Right atrium auricular region (tissue), 2 donors: ENCODE measurements around the gene TRIM62. TPM values are rescaled to one million over a fixed set of nuclear protein-coding genes. Genes with fewer than 3 reads are reported as not detected.

Experiments
- DNase-seq: peaks from one replicate; pipeline ENCODE4 v3.0.0-alpha.2; 2019; ENCODE audit warnings: low spot score
- H3K27ac ChIP-seq, 2 donors: fragments of 200-600 bp; sonication (generic); 1 replicate in 1 of 2; 2 replicates in 1 of 2; pipeline ENCODE4 v1.5.1; 2016 to 2019
- H3K27me3 ChIP-seq, 2 donors: fragments of 200-600 bp; sonication (generic); one replicate each; pipeline versions ENCODE4 v1.5.1 to v1.6.0; 2017 to 2019
- H3K36me3 ChIP-seq: fragments of 200-600 bp; sonication (generic); one replicate; pipeline ENCODE4 v1.5.1; 2016
- H3K4me1 ChIP-seq, 2 donors: fragments of 200-600 bp; sonication (generic); one replicate each; pipeline versions ENCODE4 v1.5.1 to v1.6.0; 2017 to 2019
- H3K4me3 ChIP-seq, 2 donors: fragments of 200-600 bp; sonication (generic); 1 replicate in 1 of 2; 2 replicates in 1 of 2; pipeline ENCODE4 v1.5.1; 2017 to 2019; ENCODE audit warnings: mild to moderate bottlenecking in 1 of 2, moderate library complexity in 1 of 2
- H3K9me3 ChIP-seq, 2 donors: fragments of 200-600 bp; sonication (generic); one replicate each; pipeline ENCODE4 v1.5.1; 2019
- total RNA-seq, 2 donors: library from RNA; depleted of rRNA; stranded (reverse); fragments of >200 nt; gene quantifications; one replicate each; pipeline ENCODE4 v1.1.0, GENCODE V29; 2016
- TF ChIP-seq, protein P1 (sequence below), 2 donors: fragments of 200-600 bp; sonication (generic); IDR thresholded peaks; one replicate each; pipeline ENCODE4 v1.5.1; 2019; ENCODE audit warnings: antibody characterized with exemption in 2 of 2

TRIM62 gene
- total RNA-seq, 2 donors from 2014 or later: 2.4 to 6.8 TPM

DNA sequence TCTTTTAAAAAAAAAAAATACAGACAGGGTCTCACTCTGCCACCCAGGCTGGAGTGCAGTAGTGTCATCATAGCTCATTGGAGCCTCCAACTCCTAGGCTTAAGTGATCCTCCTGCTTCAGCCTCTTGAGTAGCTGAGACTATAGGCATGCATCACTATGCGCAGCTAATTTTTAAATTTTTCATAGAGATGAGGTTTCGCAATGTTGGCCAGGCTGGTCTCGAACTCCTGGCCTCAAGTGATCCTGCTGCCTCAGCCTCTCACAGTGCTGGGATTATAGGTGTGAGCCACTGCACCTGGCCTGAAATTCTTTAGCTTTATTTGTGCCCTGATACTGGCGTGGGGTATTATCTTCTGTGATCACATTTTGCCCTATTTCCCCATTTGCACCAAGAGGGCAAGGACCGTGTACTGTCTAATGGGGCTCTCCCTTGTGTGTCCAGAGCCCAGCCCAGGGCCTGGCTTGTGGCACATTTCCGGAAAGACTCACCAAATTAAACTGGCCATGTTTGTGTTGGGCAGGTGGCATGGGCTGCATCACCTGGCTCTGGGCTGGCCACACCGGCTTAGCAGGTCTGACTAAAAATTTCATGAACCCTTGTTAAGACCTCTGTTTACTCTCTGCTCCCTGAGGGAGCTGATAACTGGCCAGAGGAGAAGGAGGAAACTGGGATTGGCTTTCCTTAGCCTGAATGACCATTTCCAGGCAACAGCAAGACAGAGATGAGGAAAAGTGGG is 32.2 kb downstream of the TRIM62 start:
- TF ChIP-seq, protein P1, sequence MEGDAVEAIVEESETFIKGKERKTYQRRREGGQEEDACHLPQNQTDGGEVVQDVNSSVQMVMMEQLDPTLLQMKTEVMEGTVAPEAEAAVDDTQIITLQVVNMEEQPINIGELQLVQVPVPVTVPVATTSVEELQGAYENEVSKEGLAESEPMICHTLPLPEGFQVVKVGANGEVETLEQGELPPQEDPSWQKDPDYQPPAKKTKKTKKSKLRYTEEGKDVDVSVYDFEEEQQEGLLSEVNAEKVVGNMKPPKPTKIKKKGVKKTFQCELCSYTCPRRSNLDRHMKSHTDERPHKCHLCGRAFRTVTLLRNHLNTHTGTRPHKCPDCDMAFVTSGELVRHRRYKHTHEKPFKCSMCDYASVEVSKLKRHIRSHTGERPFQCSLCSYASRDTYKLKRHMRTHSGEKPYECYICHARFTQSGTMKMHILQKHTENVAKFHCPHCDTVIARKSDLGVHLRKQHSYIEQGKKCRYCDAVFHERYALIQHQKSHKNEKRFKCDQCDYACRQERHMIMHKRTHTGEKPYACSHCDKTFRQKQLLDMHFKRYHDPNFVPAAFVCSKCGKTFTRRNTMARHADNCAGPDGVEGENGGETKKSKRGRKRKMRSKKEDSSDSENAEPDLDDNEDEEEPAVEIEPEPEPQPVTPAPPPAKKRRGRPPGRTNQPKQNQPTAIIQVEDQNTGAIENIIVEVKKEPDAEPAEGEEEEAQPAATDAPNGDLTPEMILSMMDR (IDR thresholded peaks at IDR 0.05): no peak
- Histone ChIP-seq H3K36me3 (peaks cover 12% of the 10 kb centered on the region), H3K9me3 (no peaks in the 10 kb centered on the region), H3K27ac (no peak overlapping the region), H3K27me3 (no peaks in the 10 kb centered on the region), H3K4me3 (no peak overlapping the region), H3K4me1 (peaks cover 0 to 31% of the 10 kb centered on the region in 2 donors)
- no peak for DNase-seq

DNA sequence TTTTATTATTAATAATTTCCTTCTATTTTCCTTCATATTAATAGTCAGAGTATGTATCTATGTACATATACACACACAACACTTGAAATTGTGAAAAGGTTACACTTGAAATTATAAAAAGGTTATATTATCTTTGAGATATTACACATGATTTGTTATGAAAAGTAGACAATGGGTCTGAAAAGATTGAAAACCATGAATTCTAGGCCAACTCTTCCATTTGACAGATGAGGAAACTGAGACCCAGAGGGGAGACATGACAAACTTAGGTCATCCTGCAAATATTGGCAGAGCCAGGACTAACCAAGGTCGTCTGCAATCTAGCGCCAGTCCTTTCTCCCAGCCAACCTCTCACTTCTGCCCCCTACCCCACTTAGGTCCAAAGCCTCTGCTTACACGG is 33.2 kb downstream of the TRIM62 start:
- DNase-seq: no peak
- Histone ChIP-seq H3K36me3 (peaks cover 12% of the 10 kb centered on the region), H3K9me3 (no peaks in the 10 kb centered on the region), H3K27me3 (no peaks in the 10 kb centered on the region), H3K4me3 (no peak overlapping the region), H3K4me1 (peaks cover 0 to 26% of the 10 kb centered on the region in 2 donors), H3K27ac (no peak overlapping the region)
- TF ChIP-seq, protein P1 (IDR thresholded peaks at IDR 0.05): no peak

DNA sequence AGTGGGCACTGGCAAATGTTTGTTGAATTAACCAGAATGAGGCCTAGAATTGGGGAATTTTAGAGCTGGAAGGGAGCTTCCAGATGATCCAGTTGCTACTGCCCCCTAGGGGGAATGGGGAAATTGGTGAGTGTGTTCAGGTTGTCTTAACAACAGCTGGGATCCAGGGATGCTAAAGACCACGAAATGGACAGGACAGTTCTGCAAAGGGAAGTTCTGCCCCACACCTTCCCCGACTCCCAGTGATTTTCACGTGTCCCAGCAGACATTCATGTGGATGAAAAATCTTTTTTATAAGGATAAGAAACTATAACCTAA is 33.9 kb downstream of the TRIM62 start:
- Histone ChIP-seq H3K9me3 (no peaks in the 10 kb centered on the region), H3K4me3 (no peak overlapping the region), H3K27me3 (no peaks in the 10 kb centered on the region), H3K36me3 (peaks cover 12% of the 10 kb centered on the region), H3K4me1 (peaks cover 0 to 26% of the 10 kb centered on the region in 2 donors), H3K27ac (no peak overlapping the region)
- no peak for DNase-seq
- TF ChIP-seq, protein P1 (IDR thresholded peaks at IDR 0.05): no peak

DNA sequence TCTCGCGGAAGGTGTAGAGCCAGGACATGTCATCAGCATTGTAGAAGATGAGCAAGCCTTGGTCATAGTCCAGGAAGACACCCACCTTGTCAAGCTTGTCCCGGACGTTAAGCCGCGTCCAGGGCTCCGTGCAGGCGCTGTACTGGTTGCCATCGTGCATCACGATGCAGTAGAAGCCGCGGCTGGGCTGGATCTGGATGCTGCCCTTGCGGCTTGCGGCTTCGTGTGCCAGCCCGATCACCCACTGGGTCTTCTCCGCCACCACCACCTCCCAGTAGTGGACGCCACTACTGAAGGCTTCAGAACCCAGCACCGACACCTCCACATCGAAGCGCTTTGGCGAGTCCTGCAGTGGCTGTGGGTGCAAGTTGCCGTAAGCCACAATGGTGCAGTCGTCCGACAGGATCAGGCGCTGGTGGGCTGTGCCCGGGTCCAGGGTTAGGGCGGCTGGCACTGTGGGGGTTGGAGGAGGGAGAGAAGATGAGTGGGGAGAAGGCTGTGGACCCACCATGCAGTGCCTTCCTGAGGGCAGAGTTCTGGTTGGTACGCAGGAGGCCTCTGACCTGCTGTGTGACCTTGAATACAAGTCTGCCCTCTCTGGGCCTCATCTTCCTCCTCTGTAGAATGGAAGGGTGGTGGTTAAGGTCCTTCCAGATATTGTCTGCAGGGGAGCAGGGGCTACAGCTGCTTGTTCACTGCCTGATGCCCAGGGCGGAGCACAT is 34.4 kb downstream of the TRIM62 start:
- H3K36me3 ChIP-seq: peaks cover 12% of the 10 kb centered on the region

DNA sequence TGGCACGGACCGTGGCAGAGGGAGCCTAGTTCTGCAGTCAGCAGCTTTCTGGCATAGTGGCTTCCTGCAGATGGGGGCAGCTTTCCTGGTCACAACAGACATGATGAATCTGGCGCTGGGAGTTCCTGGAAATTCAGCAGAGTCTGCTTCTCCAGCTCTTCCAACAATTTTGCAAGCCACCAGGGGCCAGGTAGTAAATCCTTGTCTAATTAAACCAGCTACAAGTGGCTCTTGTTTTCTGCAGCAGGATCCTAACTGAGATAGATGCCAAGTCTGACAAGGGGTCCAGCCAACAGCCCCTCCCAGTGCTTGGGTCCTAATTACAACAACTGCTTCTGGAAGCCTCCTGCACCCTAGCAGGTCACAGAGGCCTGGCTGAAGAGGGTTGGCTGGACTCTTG is 35.8 kb downstream of the TRIM62 start:
- TF ChIP-seq, protein P1 (IDR thresholded peaks at IDR 0.05): no peak
- no peak for DNase-seq
- H3K27me3 ChIP-seq: no peaks in the 10 kb centered on the region
- no peak overlapping the region for H3K4me3 ChIP-seq
- no peak overlapping the region for H3K27ac ChIP-seq
- peaks cover 12% of the 10 kb centered on the region for H3K36me3 ChIP-seq
- no peaks in the 10 kb centered on the region for H3K9me3 ChIP-seq
- peaks cover 0 to 13% of the 10 kb centered on the region in 2 donors for H3K4me1 ChIP-seq

More for the DNA sequence above, 34.4 kb downstream of the TRIM62 start:
- TF ChIP-seq, protein P1 (IDR thresholded peaks at IDR 0.05): no peak
- Histone ChIP-seq H3K27ac (no peak overlapping the region), H3K4me3 (no peak overlapping the region), H3K9me3 (no peaks in the 10 kb centered on the region), H3K4me1 (peaks cover 0 to 26% of the 10 kb centered on the region in 2 donors), H3K27me3 (no peaks in the 10 kb centered on the region)
- DNase-seq: no peak
